Peyer's patch (tissue), 4 donors: ENCODE measurements around the gene MCF2L. TPM values are rescaled to one million over a fixed set of nuclear protein-coding genes. Genes with fewer than 3 reads are reported as not detected.

Experiments used
- DNase-seq, 3 donors: peaks; one replicate each; pipeline ENCODE4 v3.0.0-alpha.2; 2017 to 2019
- H3K27ac ChIP-seq, 4 donors: fragments of 200-600 bp; sonication (generic); one replicate each; pipeline ENCODE4 v1.5.1; 2016 to 2019
- H3K27me3 ChIP-seq, 2 donors: fragments of 200-600 bp; sonication (generic); one replicate each; pipeline ENCODE4 v1.5.1; 2019
- H3K36me3 ChIP-seq, 3 donors: fragments of 200-600 bp; sonication (generic); one replicate each; pipeline ENCODE4 v1.5.1; 2016 to 2019
- H3K4me1 ChIP-seq, 4 donors: fragments of 200-600 bp; sonication (generic); one replicate each; pipeline ENCODE4 v1.5.1; 2016 to 2019
- H3K4me3 ChIP-seq, 4 donors: fragments of 200-600 bp; sonication (generic); 1 replicate in 3 of 4; 2 replicates in 1 of 4; pipeline ENCODE4 v1.5.1; 2016 to 2019; ENCODE audit warnings: mild to moderate bottlenecking in 1 of 4
- H3K9me3 ChIP-seq, 4 donors: fragments of 200-600 bp; sonication (generic); one replicate each; pipeline ENCODE4 v1.5.1; 2016 to 2019; ENCODE audit warnings: mild to moderate bottlenecking in 1 of 4
- CTCF ChIP-seq, 6 experiments: fragments of 450-650 bp in 4 of 6; fragments of 200-600 bp in 2 of 6; sonication (generic) in 1 of 6; IDR thresholded peaks; one replicate each; pipeline ENCODE4 v1.5.1; 2017 to 2019; ENCODE audit warnings: antibody characterized with exemption in 6 of 6, mild to moderate bottlenecking in 3 of 6, moderate library complexity in 1 of 6
- POLR2A ChIP-seq, 2 donors: fragments of 450-650 bp; IDR thresholded peaks; one replicate each; pipeline ENCODE4 v1.5.1; 2017; ENCODE audit warnings: antibody characterized with exemption in 2 of 2, mild to moderate bottlenecking in 2 of 2, moderate library complexity in 2 of 2
- total RNA-seq, 4 donors: library from RNA; depleted of rRNA; stranded (reverse); fragments of >200 nt; gene quantifications; one replicate each; pipeline ENCODE4 v1.1.0, GENCODE V29; 2016

MCF2L gene
- total RNA-seq = 100 to 1,000 TPM in 3 of 4 donors, 10 to 100 TPM in 1; 81.4 to 165 (median 149) TPM

- Histone ChIP-seq H3K4me3 (peak within 1 kb of the TSS; percentile 45 to 65 (median 61)), H3K27me3 (no peaks in the 10 kb centered on the region), H3K27ac (peak within 1 kb of the TSS; percentile 34 to 75 (median 64)), H3K4me1 (peaks cover 0 to 17% (median 3%) of the 10 kb centered on the region in 4 donors), H3K36me3 (no peaks in the 10 kb centered on the region), H3K9me3 (no peaks in the 10 kb centered on the region)
- DNase-seq = peak; percentile 48 to 70 (median 64)
- TF ChIP-seq CTCF (IDR thresholded peaks at IDR 0.05) (peak in 3 of 6 experiments; percentile 32 to 37 (median 37)), POLR2A (IDR thresholded peaks at IDR 0.05) (no peak)
Observed at GRCh38 chr13:112968910-112969691, at the start of gene MCF2L. MCF2L (plus strand) TSS chr13:112969214; CDS start chr13:112969380, 166 bp downstream.

GRCh38 chr13:112923962-112924361 is 45.1 kb upstream of the MCF2L start:
- no peak overlapping the region for H3K27ac ChIP-seq
- H3K27me3 ChIP-seq = no peaks in the 10 kb centered on the region
- no peak overlapping the region for H3K4me3 ChIP-seq

GRCh38 chr13:112924365-112924764 is 44.6 kb upstream of the MCF2L start:
- Histone ChIP-seq H3K36me3 (no peaks in the 10 kb centered on the region), H3K27ac (no peak overlapping the region), H3K4me1 (peaks cover 0 to 13% (median under 1%) of the 10 kb centered on the region in 4 donors), H3K4me3 (no peak overlapping the region), H3K27me3 (no peaks in the 10 kb centered on the region), H3K9me3 (no peaks in the 10 kb centered on the region)
- no peak for DNase-seq
- no peak for TF ChIP-seq POLR2A (IDR thresholded peaks at IDR 0.05)
- no peak for TF ChIP-seq CTCF (IDR thresholded peaks at IDR 0.05)

More at GRCh38 chr13:112923962-112924361, 45.1 kb upstream of the MCF2L start:
- DNase-seq = no peak
- Histone ChIP-seq H3K9me3 (no peaks in the 10 kb centered on the region), H3K4me1 (peaks cover 0 to 9% (median 0%) of the 10 kb centered on the region in 4 donors), H3K36me3 (no peaks in the 10 kb centered on the region)
- TF ChIP-seq CTCF (IDR thresholded peaks at IDR 0.05) = no peak
- TF ChIP-seq POLR2A (IDR thresholded peaks at IDR 0.05) = no peak

- H3K27me3 ChIP-seq = no peaks in the 10 kb centered on the region
- H3K9me3 ChIP-seq = no peaks in the 10 kb centered on the region
- no peak for TF ChIP-seq CTCF (IDR thresholded peaks at IDR 0.05)
- TF ChIP-seq POLR2A (IDR thresholded peaks at IDR 0.05) = no peak
- DNase-seq = no peak
- H3K4me1 ChIP-seq = peaks cover 0 to 22% (median 2%) of the 10 kb centered on the region in 4 donors
- no peaks in the 10 kb centered on the region for H3K36me3 ChIP-seq
- H3K4me3 ChIP-seq = no peak overlapping the region
- H3K27ac ChIP-seq = no peak overlapping the region
Observed at GRCh38 chr13:112926003-112926402, 43.0 kb upstream of the MCF2L start.

- H3K4me1 ChIP-seq = peaks cover 0 to 26% (median 2%) of the 10 kb centered on the region in 4 donors
- DNase-seq = no peak
- no peak for TF ChIP-seq CTCF (IDR thresholded peaks at IDR 0.05)
- TF ChIP-seq POLR2A (IDR thresholded peaks at IDR 0.05) = no peak
- no peaks in the 10 kb centered on the region for H3K36me3 ChIP-seq
- no peak overlapping the region for H3K27ac ChIP-seq
- H3K27me3 ChIP-seq = no peaks in the 10 kb centered on the region
- no peaks in the 10 kb centered on the region for H3K9me3 ChIP-seq
- no peak overlapping the region for H3K4me3 ChIP-seq
Observed at GRCh38 chr13:112926993-112927392, 42.0 kb upstream of the MCF2L start.
